ENCODE results near the gene SLC25A38.

DNA sequence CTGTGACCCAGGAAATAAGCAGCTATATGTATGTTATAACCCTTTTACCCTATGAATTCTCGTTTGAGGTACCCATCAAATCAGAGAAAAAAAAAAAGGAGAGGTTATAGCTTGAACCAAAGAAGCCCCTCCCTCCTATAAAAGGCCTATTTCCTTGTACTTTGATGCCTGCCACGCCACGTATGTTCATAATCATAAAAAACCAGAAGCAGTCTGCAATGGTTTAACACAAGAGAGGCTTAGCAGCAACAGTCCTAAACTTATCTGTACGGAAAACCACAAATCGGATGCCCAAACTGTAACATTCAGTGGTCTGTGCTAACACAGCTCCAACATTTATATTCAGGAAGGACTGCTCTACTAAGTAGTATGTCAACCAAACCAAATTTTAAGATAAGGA, 32.5 kb upstream of the SLC25A38 start:
- TF ChIP-seq POLR2A (IDR thresholded peaks at IDR 0.05; ENCODE audit: low read length) (no peak), NFE2L2 (conservative IDR thresholded peaks at IDR 0.05; ENCODE audit: low read length) (no peak), ZFP36 (IDR thresholded peaks at IDR 0.05; ENCODE audit: borderline replicate concordance, partially characterized antibody) (no peak), HOXA7 (CRISPR knock-in tag; IDR thresholded peaks at IDR 0.05) (no peak)
- TF ChIP-seq, protein P1, sequence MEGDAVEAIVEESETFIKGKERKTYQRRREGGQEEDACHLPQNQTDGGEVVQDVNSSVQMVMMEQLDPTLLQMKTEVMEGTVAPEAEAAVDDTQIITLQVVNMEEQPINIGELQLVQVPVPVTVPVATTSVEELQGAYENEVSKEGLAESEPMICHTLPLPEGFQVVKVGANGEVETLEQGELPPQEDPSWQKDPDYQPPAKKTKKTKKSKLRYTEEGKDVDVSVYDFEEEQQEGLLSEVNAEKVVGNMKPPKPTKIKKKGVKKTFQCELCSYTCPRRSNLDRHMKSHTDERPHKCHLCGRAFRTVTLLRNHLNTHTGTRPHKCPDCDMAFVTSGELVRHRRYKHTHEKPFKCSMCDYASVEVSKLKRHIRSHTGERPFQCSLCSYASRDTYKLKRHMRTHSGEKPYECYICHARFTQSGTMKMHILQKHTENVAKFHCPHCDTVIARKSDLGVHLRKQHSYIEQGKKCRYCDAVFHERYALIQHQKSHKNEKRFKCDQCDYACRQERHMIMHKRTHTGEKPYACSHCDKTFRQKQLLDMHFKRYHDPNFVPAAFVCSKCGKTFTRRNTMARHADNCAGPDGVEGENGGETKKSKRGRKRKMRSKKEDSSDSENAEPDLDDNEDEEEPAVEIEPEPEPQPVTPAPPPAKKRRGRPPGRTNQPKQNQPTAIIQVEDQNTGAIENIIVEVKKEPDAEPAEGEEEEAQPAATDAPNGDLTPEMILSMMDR (IDR thresholded peaks at IDR 0.05) = no peak
- TF ChIP-seq, protein P2, sequence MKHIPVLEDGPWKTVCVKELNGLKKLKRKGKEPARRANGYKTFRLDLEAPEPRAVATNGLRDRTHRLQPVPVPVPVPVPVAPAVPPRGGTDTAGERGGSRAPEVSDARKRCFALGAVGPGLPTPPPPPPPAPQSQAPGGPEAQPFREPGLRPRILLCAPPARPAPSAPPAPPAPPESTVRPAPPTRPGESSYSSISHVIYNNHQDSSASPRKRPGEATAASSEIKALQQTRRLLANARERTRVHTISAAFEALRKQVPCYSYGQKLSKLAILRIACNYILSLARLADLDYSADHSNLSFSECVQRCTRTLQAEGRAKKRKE (CRISPR knock-in tag; IDR thresholded peaks at IDR 0.05; ENCODE audit: low read depth) = no peak
- TF ChIP-seq, protein P3, sequence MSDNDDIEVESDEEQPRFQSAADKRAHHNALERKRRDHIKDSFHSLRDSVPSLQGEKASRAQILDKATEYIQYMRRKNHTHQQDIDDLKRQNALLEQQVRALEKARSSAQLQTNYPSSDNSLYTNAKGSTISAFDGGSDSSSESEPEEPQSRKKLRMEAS (IDR thresholded peaks at IDR 0.05) = no peak
- TF ChIP-seq, protein P4, sequence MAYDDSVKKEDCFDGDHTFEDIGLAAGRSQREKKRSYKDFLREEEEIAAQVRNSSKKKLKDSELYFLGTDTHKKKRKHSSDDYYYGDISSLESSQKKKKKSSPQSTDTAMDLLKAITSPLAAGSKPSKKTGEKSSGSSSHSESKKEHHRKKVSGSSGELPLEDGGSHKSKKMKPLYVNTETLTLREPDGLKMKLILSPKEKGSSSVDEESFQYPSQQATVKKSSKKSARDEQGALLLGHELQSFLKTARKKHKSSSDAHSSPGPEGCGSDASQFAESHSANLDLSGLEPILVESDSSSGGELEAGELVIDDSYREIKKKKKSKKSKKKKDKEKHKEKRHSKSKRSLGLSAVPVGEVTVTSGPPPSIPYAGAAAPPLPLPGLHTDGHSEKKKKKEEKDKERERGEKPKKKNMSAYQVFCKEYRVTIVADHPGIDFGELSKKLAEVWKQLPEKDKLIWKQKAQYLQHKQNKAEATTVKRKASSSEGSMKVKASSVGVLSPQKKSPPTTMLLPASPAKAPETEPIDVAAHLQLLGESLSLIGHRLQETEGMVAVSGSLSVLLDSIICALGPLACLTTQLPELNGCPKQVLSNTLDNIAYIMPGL (CRISPR knock-in tag; IDR thresholded peaks at IDR 0.05; ENCODE audit: borderline replicate concordance) = no peak
